Measurements from ENCODE around the gene LILRA5. TPM values are rescaled to one million over a fixed set of nuclear protein-coding genes. Genes with fewer than 3 reads are reported as not detected.
"Not testable (repeated sequence)": the region's sequence is repeated elsewhere in the genome, so short reads cannot be mapped to it uniquely, and the experiment has no call there.

The LILRA5 gene
- total RNA-seq, 1 donor from 2014 or later = 2.1 TPM

DNA sequence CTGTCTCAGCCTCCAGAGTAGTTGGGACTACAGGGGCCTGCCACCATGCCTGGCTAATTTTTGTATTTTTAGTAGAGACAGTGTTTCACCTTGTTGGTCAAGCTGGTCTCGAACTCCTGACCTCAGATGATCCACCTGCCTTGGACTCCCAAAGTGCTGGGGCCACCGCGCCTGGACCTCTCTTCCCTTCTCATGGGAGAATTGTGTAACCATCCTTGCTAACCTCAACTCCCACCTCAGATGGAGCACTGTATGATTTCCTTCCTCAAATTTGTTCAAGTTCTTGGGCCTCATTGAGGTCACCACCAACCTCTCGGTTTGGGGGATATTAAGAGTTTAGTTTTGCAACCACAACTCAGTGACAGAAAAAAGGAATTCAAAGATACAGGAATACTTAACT is 10.7 kb downstream of the LILRA5 start:
- DNase-seq (ENCODE audit: low spot score) = no peak

DNA sequence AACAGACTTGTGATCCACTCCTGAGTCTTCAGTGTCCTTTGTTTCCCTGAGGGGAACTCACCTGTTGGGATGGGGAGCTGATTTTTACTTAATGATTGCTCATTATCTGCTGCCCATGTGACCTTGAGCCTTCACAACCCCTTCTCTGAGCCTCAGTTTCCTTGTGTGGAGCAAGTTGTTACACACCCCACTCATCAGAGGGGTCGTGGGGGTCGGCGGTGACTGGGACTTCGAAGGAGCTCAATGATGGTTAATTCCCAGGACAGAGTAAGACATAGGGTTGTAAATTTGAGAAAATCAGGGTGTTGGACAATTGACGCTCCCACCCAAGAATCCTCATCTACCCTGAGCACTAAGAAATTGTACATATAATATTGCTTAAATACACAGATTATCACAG is 13.5 kb downstream of the LILRA5 start:
- DNase-seq (ENCODE audit: low spot score) = no peak

DNA sequence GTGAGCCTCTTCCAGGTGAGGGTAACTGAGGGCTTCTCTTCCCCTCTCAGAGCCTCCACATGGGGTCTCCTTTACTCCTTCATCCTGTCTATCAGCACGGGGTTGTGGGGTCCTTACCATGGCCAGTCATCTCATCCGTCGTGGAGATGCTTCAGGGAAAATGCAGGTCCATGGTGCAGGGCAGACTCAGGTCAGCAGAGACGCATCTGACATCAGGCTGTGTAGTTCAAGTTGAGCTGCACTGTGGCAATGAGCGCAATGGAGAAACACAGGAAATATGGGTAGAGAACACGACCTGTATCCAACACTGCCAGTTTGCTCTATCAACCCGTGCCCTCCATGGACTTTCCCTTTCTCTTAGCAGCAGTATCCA is 13.9 kb downstream of the LILRA5 start:
- DNase-seq (ENCODE audit: low spot score) = no peak

DNA sequence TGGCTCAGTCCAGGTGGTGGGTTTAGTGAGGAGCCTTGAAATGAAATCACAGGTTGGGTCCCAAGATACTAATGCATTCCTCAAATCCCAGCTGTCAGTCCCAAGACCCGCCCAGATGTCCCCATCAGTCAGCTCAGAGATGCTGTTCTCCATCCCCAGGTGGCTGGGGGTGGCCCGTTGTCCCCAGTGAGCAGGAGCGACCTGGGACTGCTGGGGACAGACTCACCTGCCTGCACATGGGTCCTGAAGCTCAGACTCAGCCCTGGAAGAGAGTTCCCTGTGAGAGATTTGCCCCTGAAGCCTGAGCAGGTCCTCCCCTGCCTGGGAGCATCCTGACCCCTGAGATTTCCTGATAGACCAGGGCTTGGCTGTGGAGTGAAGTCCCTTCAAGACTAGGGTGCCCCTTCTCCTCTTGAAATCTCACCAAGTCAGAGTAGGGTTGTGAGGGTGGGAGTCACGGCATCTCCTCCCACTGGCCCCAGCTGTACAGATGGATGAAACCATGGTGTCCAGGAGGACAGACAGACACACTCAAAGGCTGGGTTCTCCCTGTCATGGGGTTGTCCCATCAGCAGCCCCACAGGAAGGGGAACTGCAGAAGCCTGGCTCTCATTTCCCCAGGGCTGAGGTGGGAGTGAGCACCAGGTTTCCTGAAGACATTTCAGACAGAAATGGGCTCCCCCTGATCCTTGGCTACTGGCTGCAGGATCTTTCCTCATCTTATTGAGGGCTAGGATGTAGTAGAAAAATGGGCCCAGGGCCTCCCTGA is 14.4 kb downstream of the LILRA5 start:
- no peak for DNase-seq (ENCODE audit: low spot score)

DNA sequence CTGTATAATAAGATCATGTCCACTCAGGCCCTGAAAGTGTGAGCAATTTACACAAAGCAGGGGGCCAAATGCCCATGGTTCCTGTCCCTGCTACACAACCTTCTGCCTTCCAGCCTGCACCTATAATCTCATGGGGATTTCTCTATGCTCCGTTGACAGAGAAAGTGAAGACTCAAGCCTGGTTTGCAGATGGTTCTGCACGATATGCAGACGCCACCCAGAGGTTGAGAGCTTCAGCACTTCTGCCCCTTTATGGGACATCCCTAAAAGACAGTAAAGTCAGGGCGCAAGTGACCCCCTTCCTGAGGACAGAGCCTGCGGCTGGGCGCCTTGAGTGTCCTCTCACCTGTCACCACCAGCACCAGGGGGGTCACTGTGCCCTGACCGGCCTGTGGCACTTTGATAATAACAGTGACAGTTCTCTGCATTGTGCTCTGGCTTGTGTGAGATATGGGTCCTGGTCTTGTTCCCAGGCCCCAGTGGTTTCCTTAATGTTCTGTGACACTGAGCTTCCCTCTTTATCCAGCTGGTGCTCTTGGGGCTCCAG is 15.1 kb downstream of the LILRA5 start:
- no peak for DNase-seq (ENCODE audit: low spot score)

DNA sequence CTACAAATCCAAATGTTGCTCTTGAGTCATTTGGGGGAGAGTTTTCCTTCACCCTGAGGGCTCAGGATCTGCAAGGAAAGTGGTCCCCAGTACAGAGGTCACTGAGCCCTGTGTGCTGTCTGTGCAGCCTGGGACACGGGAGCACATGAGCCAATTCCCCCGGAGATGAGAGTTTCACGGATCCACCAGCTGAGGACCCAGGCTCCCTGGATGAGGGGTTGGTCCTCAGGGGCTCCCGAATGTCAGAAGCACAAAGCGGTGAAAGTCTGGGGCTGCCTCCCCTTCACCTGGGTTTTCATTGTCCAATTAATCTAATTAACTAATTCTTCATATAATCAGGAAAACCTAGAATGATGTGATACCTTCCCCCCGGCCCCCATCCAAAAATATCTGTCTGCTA is 18.4 kb downstream of the LILRA5 start:
- no peak for DNase-seq (ENCODE audit: low spot score)

DNA sequence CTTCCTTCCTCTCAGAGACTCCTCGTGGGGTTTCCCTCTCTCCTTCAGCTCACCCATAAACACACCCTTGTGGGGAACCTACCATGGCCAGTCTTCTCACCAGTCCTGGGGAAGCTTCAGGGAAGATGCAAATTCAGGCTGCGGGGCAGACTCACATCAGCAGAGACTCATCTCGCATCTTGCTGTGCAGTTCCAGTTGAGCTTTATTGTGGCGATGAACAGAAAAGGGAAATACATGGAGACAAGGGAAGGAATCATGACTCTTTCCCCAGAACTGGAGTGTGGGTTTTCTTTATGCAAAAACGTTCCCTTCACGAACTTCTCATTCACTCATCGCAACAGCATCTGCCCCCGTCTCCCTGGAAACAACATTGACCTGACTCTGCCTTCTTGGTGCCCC is 23.8 kb downstream of the LILRA5 start:
- DNase-seq (ENCODE audit: low spot score) = not testable (repeated sequence)

DNA sequence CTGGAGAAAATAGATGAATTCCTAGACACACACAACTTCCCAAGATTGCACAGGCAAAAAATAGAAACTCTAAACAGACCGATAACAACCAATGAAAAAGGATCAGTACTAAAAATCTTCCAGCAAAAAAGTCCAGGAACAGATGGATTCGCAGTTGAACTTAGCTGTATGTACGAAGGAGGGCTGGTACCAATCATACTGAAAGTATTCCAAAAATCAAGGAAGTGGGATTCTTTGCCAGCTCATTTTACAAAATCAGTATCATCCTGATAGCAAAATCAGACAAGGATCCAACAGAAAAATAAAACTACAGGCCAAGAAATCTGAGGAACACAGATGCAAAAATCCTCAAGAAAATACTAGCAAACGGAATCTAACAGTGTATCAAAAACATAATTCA is 25.5 kb downstream of the LILRA5 start:
- DNase-seq (ENCODE audit: low spot score) = no peak

DNA sequence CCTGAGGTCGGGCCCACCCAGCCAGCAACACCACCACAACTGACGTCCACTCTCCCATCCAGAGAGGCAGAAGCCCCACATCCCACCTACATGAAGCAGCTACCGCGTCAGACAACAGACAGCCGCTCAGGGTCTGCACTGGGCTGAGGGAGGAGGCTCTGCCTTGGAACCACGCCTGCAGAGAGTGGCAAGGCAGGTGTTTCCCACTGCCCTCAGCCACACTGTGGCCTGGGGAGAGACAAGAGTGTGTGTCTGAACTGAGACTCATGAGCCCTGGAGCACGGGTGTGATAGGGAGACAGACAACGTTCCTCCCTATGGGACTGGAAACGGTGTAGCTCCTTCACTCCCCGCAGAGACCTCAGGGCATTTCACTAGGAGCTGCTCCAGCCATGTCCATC is 26.7 kb downstream of the LILRA5 start:
- DNase-seq (ENCODE audit: low spot score) = not testable (repeated sequence)

DNA sequence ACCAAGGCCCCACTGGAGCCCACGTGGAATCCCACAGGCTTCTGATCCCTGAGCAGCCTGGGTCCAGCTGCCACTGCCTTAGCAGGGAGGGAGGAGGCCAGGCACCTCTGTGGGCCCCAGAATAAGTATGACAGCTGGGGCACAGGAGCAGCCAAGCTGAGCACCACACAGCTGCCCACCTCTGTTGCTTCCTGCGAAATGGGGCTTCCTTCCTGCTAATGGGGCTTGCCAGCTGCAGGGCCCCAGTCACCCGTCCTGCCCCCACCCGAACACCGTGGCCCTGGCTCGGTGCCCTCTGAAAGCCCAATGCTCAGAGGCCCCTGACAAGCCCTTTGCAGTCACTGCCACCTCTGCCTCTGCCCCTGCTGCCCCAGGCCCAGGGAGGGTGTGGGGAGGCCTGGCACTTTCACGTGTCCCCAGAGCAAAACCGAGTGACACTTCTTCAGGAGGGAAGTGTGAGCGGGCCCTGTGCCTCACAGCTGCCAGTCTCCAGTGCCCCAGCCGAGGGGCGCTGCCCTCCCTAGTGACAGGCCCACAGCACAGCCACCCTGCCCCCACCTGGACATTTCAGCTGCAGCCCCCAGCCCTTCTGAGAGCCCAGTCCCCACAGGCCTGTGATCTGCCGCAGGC is 27.4 kb downstream of the LILRA5 start:
- not testable (repeated sequence) for DNase-seq (ENCODE audit: low spot score)

DNA sequence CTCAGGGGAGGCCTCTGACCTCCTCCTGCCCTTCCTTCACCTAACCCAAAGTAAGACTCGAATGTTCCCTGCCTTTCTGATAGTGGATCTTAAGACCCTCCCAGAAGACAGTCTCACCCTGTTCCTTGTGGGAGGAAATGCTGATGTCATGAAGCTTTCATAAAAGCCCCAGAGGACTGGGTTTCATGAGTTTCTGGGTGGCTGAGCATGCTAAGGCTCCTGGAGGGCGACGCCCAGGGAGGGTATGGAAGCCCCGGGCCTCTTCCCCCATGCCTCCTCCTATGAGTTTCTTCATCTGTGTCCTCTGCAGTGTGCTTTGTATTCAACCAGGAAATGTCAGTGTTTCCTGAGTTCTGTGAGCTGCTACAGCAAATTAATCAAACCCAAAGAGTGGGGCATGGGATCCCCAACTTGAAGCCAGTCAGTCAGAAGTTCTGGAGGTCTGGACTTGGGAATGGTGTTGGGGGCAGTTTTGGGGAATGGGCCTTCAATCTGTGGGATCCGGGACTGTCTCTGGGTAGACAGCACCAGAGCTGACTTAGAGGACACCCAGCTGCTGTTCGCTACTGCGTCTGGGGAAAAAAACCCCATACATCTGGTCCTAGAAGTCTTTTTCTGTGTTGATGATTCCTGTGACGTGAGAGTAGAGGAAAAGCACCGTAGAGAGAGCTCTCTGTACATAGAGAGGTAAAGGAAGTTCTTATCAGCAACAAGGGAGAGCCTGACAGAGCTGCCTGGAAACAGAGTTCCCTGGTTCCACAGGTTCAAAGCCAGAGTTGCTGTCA is 30.1 kb downstream of the LILRA5 start:
- no peak for DNase-seq (ENCODE audit: low spot score)

DNA sequence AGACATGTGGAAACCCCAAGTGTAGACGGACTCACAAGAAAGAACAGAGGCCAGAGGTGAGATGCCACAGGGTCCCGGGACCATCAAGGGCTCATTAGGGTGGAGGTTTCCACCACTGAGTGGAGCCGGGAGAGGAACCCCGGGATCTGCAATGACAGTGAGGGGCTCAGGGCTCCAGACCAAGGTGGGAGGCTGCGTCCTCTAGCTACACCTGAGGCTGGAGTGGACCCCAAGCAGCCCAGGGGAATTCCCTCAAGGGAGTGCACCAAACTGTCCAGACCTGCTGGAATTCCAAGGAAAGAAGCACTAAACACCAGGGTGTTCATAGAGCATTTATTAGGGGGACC is 31.3 kb downstream of the LILRA5 start:
- not testable (repeated sequence) for DNase-seq (ENCODE audit: low spot score)

DNA sequence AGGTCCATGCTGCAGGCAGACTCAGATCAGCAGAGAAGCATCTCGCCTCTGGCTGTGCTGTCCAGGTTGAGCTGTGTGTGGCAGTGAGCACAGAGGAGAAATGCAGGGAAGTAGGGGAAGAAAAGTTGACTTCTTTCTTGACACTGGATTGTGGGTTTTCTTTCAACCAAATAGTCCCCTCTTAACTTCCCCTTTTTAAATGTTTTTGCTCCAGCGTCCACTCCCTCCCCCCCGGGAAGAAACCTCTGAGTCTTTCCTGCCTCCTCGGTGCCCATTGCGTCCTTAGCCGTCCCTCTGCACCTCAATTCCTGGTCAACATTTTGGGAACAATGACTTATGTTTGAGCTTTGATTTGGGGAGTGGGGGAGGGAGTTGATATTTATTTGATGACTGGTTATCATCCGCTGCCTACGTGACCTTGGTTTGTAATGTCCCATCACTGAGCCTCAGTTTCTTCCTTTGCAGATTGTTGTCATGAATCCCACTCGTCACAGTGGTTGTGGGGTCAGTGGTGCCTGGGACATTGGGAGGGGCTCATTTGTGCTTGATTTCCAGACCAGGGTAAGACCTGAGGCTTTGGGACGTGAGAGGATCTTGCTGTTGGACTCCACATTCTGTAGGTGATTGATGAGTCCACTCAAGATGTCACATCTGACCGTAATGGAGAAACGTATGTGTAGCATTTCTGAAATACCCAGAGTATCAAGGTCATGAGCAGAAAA is 31.8 kb downstream of the LILRA5 start, which contains the start of gene LILRB2:
TSS of gene LILRB2 (minus strand) at position 104 of the 722 bp plus-strand sequence. CDS start 614 bp downstream, outside the sequence.
- no peak for DNase-seq (ENCODE audit: low spot score)

DNA sequence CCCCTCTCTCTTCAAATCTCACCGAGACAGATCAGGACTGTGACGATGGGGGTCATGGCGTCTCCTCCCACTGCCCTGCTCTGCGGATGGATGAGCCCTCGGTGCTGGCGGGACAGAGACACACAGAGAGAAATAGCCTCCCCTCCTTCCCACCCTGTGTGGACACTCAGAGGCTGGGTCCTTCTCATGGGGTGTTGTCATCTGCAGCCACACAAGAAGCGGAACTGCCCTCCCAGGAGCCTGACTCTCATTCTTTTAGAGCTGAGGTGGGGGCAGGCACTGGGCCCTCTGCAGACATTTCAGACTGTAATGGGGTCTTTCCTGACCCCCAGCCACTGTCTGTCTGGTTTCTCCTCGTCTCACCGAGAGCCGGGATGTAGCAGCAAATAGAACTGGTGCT is 32.5 kb downstream of the LILRA5 start:
- DNase-seq (ENCODE audit: low spot score) = not testable (repeated sequence)

DNA sequence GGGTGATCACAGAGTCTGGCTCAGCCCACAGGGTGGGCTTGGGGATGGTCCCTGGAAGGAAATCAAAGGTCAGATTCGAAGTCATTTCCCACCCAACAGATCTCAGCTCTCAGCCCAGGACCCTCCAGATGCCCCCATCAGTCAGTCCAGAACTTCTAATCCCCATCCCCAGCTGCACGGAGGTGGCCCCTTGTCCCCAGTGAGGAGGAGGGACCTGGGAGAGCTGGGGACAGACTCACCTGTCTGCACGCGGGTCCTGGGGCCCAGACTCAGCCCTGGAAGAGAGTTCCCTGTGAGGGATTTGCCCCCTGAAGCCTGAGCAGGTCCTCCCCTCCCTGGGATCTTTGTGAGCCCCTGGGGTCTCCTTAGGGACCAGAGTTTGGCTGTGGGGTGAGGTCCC is 32.9 kb downstream of the LILRA5 start:
- not testable (repeated sequence) for DNase-seq (ENCODE audit: low spot score)

DNA sequence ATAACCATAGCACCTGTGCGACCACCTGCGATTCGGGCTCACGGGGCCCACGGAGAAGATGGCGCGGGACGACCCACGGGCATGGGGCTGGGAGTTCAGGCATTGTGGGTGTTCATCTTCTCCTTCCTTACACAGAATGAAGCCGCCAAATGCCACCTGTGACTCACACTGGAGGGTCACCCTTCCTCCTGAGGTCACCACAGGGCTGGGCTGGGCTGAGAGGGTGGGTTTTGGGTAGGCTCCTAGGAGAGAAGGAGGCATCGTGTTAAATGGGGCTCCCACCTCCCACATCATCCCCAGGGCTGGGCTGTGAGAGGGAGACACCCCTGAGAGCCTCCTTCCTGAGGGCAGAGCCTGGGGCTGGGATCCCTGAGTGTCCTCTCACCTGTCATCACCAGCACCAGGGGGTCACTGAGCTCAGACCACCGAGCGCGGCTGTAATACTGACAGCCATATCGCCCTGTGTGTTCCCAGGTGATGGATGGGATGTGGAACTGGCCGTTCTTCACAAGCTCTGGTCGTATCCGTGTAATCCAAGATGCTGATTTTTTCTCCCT is 33.5 kb downstream of the LILRA5 start:
- DNase-seq (ENCODE audit: low spot score) = no peak

DNA sequence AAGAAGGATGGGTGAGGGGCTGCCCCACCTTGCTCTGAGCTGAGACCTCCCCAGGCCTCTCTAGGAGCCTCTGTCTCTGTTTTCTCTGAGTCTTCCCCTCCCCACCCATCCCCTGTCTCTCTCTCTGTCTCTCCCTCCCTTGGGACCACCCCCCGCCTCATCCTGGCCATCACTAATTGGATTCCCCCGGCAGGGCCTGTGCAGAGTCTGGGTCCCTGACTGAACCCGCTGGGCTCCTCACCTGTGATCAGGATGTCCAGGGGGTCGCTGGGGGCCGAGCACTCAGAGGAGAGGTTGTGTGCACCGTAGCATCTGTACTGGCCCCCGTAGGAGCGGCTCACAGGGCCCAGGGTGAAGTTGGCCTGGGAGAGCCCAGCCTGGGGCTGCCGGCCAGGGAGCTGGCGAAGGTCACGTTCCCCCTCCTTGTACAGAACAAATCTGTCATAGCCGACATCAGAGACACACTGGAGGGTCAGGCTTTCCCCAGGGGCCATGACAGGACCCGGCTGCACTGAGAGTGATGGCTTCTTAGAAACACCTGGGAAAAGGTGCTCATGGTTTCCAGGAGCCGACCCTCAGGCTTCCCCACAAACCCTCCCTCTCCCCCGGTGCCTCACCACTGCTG is 34.3 kb downstream of the LILRA5 start:
- DNase-seq (ENCODE audit: low spot score) = not testable (repeated sequence)

DNA sequence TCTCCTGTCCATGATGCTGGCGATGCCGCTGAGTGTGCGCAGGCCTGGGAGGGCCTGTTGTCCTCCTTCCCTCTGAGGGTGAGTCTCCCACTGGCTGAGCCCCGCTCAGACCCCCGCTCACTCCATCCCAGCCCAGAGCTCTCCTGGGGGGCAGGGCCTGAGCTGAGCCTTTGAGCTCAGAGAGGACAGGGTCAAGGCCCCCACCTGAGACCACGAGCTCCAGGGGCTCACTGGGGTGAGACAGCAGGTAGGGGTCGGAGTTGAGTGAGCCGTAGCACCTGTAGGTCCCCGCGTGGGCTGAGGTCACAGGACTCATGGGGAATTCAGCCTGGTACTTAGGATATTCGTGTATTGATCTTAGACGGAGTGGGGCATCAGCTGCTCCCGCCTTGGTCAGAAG is 34.9 kb downstream of the LILRA5 start:
- not testable (repeated sequence) for DNase-seq (ENCODE audit: low spot score)

DNA sequence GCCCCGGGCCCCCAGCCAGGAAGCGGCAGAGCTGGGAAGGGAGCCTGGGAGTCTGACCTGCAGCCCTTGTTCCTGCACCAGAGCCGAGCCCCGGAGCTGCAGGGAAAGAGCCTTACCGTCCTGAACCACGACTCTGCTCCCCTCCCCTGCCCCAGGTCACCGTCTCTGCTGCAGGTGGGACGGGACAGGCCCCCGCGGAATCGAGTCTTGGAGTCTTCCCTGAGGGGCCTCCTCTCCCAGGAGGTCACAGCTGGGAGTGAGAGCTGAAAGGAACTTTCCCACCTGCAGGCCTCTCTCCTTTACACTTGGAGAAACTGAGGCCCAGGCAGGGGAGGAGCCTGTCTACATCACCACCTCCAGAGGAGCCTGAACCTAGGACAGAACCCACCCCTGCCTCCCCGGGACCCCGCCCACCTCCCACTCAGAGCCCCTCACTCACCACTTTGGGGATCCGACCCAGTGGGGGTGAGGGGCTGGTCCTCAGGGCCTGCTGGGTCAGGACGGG is 35.8 kb downstream of the LILRA5 start:
- not testable (repeated sequence) for DNase-seq (ENCODE audit: low spot score)

DNA sequence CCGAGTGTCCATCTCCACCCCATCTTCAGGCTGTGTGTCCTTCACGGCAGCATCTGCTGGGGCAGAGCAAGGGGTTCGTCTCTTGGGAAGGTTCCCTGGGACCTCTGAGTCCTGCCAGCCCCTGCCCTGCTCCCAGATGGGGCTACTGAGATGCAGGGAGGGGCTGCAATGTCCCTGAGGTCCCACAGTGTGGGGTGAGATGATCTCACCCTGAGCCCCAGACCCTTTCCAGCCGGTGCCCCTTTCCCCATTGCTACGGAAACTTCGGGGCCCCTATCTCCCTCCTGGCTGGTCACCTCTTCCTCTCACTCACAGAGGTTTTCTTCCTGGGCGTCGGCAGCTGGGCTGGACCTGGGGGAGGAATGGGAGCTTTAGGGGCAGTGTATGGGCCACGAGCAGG is 37.0 kb downstream of the LILRA5 start:
- DNase-seq (ENCODE audit: low spot score) = no peak

DNA sequence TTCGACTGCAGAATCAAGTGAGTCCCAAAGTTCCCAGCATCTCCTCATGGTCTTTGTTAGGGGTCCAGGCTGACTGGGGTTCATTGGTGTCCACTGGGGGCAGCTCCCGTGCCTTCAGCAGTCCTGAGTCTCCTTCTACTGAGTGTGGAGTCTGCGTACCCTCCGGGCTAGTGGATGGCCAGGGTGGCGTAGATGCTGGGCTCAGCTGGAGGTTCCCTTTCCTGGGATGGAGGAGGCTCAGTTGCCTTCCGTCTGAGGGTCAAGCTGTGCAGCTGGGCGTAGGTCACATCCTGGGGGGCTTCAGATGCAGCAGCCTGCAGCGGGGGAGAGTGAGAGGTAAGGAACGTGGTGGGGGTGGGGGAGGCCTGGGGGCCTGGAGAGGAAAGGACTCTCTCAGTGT is 38.5 kb downstream of the LILRA5 start:
- not testable (repeated sequence) for DNase-seq (ENCODE audit: low spot score)
